AG08396 (cell line): ENCODE measurements around the gene DEFB131B.
A peak's percentile ranks its signal among the peaks of the same experiment; 100 is the strongest.
"Not testable (repeated sequence)": the region's sequence is repeated elsewhere in the genome, so short reads cannot be mapped to it uniquely, and the experiment has no call there.

Experiments
- DNase-seq: peaks from one replicate; pipeline ENCODE4 v3.0.0; 2012; ENCODE audit warnings: low spot score, mixed read lengths

The DEFB131B gene, protein sequence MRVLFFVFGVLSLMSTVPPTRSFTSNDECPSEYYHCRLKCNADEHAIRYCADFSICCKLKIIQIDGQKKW

DNA sequence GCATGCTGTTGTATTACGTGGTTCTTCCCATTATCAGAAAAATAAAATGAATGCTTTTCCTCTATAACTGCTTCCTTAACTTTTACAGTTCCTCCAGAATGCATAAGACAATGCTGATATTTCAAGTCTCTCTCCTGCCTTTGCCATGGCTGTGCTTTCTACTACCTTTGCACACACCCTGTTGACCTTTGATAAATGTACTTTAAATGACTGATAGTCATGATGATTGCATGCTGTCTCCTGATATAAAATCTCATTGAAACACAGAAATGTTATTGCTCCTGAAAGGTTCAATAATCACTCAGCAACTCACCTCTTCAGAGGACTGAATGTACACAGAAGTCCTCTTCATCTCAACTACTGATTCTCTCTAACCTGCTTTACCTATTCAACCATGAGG, at the start of gene DEFB131B:
Gene DEFB131B, plus strand, starts transcription at position 395 of the 400 bp plus-strand sequence. Its CDS starts 0 bp downstream, at position 395.
- not testable (repeated sequence) for DNase-seq

DNA sequence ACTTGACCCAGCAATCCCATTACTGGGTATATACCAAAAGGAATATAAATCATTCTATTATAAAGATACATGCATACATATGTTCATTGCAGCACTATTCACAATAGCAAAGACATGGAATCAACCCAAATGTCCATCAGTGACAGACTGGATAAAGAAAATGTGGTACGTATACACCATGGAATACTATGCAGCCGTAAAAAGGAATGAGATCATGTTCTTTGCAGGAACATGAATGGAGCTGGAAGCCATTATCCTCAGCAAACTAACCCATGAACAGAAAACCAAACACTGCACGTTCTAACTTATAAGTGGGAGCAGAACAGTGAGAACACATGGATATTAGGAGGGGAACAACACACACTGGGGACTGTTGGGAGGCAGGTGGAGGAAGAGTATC, 49.0 kb upstream of the DEFB131B start:
- not testable (repeated sequence) for DNase-seq

DNA sequence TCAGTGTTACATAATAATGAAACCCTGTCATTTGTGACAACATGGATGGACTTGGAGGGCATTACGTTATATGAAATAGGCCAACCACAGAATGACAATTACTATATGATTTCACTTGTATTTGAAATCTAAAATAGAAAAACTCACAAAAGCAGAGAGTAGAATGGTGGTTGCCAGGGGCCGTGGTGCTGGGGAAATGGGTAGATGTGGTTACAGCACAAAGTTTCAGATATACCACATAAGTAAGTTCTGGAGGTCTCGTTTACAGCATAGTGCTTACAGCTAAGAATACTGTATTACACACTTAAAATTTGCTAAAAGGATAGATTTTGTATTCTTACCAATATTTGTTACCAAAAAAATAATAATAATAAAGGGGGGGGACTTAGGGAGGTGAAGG, 48.6 kb upstream of the DEFB131B start:
- not testable (repeated sequence) for DNase-seq

DNA sequence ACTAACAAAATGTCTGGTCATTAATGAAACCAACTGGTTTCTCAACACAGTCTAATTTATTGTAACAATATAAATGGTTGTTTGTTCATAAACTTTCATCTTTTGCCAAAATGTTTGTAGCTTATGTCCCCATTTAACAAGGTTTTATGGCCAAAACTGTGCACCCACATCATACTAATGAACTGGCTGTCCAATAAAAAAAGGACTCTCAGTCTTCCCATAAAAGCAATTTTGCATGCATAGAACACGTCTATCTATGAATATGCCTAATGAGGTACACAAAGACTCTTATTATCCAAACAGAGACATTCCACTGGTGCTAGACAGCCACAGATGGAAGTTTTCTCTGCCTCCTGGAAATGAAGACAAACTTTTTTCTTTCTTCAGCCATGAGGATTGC, 45.4 kb upstream of the DEFB131B start, which contains the start of gene DEFB108B:
Gene DEFB108B, plus strand, starts transcription at position 390 of the 400 bp plus-strand sequence. Its CDS starts 0 bp downstream, at position 390.
- DNase-seq = not testable (repeated sequence)

DNA sequence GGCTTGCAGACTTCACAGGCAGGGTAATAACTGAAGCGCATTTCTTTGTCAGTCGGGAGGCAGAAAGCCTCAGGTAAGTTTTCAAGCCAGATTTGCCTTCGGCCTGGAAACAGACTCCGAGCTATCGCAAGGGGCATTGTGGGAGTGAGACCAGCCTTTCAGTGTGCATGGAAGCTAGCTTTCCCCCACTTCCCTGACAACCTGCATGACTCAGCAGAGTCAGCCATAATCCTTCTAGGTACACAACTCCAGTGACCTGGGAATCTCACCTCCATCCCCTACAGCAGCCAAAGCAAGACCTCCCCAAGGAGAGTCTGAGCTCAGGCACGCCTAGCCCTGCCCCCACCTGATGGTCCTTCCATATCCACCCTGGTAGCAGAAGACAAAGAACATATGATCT, 35.5 kb upstream of the DEFB131B start:
- not testable (repeated sequence) for DNase-seq

DNA sequence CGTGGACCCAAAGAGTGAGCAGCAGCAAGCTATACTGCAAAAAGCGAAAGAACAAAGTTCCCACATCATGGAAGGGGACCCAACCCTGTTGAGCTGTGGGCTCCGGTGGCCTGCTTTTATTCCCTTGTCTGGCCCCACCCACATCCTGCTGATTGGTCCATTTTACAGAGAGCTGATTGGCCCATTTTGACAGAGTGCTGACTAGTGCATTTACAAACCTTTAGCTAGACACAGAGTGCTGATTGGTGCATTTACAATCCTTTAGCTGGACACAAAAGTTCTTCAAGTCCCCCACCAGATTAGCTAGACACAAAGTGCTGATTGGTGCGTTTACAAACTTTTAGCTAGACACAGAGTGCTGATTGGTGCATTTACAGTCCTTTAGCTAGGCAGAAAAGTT, 34.9 kb upstream of the DEFB131B start:
- not testable (repeated sequence) for DNase-seq

DNA sequence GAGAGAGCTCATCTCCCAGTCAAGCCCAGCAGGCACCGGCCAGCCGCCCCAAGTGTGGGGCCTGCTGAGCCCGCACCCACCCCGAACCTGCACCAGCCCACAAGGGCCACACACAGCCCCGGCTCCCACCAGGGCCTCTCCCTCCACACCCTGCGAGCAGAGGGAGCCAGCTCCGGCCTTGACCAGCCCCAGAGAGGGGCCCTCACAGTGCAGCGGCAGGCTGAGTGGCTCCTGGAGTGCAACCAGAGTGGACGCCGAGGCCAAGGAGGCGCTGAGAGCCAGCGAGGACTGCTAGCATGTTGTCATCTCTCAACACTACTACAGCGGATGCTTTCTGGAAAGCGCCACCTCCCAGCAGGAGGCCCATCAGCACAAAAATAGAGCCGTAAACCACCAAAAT, 34.4 kb upstream of the DEFB131B start:
- no peak for DNase-seq

DNA sequence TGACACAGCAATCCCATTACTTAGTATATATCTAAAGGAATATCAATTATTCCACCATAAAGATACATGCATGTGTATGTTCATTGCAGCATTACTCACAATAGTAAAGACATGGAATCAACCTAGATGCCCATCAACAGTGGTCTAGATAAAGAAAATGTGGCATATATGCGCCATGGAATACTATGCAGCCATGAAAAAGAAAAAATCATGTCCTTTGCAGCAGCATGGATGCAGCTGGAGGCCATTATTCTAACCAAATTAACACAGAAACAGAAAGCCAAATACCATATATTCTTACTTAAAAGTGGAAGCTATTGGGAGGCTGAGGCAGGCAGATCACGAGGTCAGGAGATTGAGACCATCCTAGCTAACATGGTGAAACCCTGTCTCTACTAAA, 24.4 kb upstream of the DEFB131B start:
- DNase-seq = not testable (repeated sequence)

DNA sequence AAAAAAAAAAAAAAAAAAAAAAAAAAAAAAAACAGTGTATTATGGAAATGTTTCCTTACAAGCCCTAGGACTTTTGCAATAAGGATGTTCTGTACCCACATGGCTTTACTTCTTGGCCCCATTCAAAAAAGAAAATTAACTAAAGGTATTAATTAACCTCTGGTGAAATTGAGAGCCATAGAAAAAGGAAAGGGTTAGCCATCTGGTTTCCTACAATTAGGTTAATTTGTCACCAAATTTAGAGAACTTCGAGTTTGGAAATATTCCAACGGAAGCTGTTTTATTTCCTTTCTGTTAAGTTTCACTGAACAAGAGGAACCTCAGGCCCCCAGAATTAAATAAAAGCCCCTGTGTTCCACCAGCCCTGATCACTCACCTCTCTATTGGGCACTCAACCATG, 22.4 kb upstream of the DEFB131B start:
- DNase-seq = not testable (repeated sequence)

DNA sequence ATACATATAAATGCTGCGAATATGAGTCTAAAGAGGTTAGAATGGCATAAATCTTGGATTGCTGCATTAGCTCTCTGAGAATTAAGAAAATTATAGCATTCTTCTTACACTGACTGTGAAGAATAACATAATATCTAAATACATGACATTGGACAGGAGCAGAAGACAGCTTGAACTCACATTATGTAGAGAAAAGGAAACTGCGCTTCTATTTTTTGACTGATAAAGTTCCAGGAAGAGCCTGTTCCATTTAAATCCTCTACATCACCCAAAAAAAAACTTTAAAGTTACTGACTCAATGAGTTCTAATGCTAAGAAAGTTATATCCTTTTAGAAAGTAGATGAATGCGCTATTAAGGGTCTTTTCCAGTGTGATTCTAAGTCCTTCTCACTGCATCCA, 17.4 kb upstream of the DEFB131B start:
- DNase-seq = not testable (repeated sequence)

DNA sequence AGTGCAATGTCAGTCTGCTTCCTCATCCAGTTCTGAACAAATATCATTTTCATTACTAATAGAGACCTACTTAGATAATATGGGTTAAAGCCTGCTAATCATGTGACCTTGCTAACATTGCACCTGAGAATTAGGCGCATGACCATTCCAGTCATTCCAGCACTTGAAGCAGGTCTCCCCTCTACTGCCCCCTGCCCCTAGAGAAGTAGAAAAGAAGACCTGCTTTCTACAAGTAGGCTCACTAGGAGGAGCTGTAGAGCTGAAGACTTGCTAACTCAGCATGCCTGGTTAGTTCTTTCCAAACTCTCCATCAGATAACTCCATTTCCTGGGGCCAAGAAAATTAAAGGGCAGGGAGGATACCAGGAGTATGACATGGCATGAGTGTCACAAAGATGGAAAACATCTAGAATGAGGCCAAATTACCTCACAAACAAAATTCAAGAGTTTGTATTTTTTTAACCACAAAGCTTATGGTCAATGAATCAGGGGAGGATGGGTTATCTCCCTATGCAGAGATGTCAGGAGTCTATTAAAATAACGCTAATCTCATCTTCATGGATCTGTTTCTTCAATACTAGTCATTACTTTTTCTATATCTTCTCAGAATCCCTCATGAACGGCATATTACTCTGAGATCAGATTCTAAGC, 14.2 kb upstream of the DEFB131B start:
- DNase-seq = not testable (repeated sequence)

DNA sequence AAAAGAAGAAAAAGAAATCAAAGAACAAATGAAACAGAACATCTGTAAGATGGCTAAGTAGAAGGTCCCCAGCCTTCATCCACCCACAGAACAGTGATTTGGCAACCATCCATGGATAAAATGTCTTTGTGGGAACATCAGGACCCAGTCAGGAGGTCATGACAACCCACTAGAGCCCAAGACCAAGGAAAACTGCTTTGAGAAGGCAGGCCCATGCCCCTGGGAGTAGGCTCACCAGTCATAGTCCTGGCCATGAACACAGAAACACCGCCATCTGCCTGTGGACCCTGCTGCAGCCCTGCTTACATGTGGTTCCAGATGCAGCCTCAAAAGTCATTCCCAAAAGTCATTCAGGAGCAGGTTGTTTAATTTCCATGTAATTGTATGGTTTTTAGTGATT, 11.0 kb upstream of the DEFB131B start:
- not testable (repeated sequence) for DNase-seq

DNA sequence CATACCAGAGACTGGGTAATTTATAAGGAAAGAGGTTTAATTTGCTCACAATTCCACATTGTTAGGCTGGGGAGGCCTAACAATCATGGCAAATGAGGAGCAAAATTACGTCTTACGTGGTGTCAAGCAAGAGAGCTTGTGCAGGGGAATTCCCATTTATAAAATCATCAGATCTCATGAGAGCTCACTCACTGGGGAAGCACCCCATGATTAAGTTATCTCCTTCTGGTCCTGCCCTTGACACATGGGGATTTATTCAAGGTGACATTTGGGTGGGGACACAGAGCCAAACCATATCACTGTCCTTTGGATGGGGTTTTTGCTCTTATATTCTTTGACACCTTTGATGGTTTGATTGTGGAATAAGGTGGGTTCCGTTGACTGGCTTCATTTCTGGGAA, 8.3 kb upstream of the DEFB131B start:
- DNase-seq = not testable (repeated sequence)

DNA sequence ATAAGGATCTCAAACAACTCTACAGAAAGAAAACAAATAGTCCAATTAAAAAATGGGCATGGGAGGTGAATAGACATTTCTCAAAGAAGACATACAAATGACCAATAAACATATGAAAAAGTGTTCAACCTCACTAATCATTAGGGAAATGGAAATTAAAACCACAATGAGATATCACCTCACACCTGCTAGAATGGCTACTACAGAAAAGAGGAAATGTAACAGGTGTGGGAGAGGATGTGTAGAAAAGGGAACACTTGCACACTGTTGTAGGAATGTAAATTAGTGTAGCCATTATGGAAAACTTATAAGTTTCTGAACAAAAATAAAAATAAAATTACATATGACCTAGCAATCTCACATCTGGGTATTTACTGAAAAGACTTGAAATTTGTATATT, 7.6 kb upstream of the DEFB131B start:
- DNase-seq = not testable (repeated sequence)

DNA sequence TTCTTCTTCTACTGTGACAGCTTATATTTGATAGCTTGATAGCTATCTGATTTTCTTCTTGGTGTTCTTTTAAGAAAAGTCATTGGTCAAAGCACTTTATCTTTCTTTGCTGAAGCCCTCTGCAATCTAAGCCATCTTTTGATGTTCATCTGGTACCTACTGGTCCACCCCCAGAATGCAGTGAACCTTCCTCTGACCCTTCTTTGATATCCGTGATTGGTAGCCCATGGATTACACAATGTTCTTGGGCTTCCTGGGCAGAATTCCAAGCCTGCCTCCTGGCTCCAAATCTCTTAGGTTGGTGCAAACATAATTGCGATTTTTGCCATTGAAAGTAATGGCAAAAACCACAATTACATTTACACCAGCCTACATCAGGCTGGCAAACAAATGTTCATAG, 2.0 kb upstream of the DEFB131B start:
- DNase-seq = not testable (repeated sequence)

DNA sequence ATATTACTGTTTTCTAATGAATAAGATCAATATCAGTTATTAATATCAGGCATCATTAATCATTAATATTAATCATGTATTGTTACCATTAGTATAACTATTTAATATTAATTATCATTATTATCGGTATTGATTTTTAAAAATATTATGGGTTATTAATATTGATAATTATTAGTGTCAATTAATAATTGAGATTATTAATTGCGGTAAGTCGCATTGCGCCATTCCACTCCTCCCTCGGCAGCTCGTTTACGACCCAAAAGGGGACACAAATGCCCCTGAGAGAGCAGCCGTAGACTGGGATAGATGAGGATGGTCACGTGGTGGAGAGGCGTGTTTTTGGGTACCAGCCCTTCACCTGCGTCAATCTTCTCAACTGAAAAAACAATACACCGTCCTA, 7.6 kb downstream of the DEFB131B start:
- not testable (repeated sequence) for DNase-seq

DNA sequence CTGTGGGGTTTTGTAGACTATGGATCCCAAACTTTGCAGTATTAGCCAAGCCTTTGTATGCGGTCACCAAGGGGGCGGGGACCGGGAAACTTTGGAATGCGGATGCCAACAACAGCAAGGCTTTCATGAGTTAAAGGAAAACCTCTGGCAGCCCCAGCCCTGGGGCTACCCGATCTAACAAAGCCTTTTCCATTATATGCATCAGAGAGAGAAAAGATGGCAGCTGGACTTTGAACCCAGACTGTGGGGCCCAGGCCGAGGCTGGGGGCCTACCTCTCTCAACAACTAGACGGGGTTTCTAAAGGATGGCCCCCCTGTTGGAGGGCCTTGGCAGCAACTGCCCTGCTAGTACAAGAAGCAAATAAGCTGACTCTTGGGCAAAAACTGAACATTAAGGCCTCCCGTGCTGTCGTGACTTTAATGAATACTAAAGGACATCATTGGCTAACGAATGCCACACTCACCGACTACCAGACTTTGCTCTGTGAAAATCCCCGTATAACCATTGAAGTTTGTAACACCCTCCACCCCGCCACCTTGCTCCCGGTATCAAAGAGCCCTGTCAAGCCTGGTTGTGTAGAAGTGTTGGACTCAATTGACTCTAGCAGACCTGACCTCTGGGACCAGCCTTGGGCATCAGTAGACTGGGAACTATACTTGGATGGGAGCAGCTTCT, 10.2 kb downstream of the DEFB131B start:
- not testable (repeated sequence) for DNase-seq

DNA sequence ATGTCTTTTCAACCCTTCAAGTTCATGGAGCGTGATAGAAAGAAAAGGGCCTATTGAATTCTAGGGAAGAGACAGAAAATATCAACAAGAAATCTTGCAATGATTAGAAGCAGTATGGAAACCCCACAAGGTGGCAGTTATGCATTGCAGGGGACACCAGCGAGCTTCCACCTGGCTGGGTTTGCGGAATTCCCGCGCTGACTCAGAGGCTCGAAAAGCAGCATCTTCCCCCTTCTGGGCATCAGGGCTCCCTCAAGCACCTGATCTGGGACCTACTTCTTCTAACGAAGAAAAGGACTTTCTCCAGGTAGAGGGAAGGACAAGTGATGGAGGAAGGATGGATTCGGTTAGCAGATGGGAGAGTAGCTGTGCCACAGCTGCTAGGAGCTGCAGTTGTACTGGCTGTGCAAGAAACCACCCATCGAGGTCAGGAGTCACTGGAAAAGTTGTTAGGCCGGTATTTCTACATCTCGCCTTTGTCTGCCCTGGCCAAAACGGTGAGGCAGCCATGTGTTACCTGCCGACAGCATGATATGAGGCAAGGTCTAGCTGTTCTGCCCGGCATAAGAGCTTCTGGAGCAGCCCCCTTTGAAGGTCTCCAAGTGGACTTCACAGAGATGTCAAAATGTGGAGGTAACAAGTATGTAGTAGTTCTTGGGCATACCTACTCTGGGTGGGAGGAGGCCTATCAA, 11.1 kb downstream of the DEFB131B start:
- DNase-seq = not testable (repeated sequence)

DNA sequence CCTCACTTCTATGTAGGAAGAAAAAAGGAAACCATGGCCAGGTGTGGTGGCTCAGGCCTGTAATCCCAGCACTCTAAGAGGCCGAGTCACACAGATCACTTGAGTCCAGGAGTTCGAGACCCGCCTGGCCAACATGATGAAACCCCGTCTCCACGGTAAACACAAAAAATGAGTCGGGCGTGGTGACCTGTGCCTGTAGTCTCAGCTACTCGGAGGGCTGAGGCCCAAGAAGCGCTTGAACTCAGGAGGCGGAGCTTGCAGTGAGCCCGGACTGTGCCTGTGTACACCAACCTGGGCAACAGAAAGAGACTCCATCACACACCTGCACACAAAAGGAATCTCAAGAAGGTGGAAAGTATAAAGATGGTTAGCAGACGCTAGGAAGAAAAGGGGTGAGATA, 17.7 kb downstream of the DEFB131B start:
- no peak for DNase-seq

DNA sequence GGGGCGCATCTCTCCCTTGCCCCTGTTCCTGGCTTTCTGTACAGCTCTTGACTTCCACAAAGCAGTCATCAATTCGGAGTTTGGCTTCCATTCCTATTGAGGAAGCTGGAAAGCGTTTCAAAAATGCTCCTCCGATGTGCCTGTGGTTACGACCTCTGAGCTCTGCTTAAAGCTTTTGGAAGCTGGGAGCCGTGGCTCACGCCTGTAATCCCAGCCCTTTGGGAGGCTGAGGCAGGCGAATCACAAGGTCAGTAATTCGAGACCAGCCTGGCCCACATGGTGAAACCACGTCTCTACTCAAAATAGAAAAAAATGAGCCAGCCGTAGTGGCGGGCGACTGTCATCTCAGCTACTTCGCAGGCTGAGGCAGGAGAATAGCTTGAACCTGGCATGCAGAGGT, 22.9 kb downstream of the DEFB131B start:
- DNase-seq = peak; percentile 36

DNA sequence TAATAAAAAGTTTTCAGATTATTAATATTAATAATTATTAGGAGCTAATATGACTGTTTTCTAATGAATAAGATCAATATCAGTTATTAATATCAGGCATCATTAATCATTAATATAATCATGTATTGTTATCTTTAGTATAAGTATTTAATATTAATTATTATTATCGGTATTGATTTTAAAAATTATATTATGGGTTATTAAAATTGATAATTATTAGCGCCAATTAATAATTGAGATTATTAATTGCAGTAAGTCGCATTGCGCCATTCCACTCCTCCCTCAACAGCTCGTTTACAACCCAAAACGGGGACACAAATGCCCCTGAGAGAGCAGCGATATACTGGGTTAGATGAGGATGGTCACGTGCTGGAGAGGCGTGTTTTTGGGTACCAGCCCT, 30.0 kb downstream of the DEFB131B start:
- no peak for DNase-seq

DNA sequence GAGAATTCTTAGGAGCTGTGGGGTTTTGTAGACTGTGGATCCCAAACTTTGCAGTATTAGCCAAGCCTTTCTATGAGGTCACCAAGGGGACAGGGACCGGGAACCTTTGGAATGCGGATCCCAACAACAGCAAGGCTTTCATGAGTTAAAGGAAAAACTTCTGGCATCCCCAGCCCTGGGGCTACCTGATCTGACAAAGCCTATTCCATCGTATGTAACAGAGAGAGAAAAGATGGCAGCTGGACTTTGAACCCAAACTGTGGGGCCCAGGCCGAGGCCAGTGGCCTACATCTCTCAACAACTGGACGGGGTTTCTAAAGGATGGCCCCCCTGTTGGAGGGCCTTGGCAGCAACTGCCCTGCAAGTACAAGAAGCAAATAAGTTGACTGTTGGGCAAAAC, 32.5 kb downstream of the DEFB131B start:
- not testable (repeated sequence) for DNase-seq
